Measurements from ENCODE around the gene INTS4.

GRCh38 chr11:77909277-77909676, 85.2 kb downstream of the INTS4 start:
- TF ChIP-seq CTCF (conservative IDR thresholded peaks at IDR 0.05) (no peak), ZFX (IDR thresholded peaks at IDR 0.05) (no peak)

Measured in C4-2B (cell line).